H1 (cell line): ENCODE data around the gene MADD. TPM values are rescaled to one million over a fixed set of nuclear protein-coding genes. Genes with fewer than 3 reads are reported as not detected.

Source experiments
- BACH1 ChIP-seq: IDR thresholded peaks from 2 replicates; pipeline ENCODE4 v1.6.1; 2012; ENCODE audit warnings: low read length, improper control_type of control experiment
- CTBP2 ChIP-seq: IDR thresholded peaks from 2 replicates; pipeline ENCODE4 v1.7.0; 2011; ENCODE audit warnings: borderline replicate concordance, mild to moderate bottlenecking, moderate library complexity, mixed read lengths, low read length; ENCODE audit not compliant: insufficient read depth, insufficient read length
- EGR1 ChIP-seq: IDR thresholded peaks from 2 replicates; pipeline ENCODE4 v1.6.1; 2011; ENCODE audit warnings: low read depth, low read length, borderline replicate concordance
- HDAC2 ChIP-seq, 2 experiments: fragments of 300-600 bp in 1 of 2; sonication (generic) in 1 of 2; IDR thresholded peaks; 2 replicates each; pipeline ENCODE4 v1.6.1; 2011 to 2012; ENCODE audit warnings: low read depth in 2 of 2, low read length in 2 of 2, mild to moderate bottlenecking in 2 of 2, moderate library complexity in 2 of 2, borderline replicate concordance in 1 of 2, inconsistent platforms in 1 of 2
- JUN ChIP-seq: IDR thresholded peaks from 2 replicates; pipeline ENCODE4 v1.6.1; 2011; ENCODE audit warnings: low read depth, mild to moderate bottlenecking, improper control_type of control experiment, low read length
- KDM4A ChIP-seq: IDR thresholded peaks from one replicate; pipeline ENCODE4 v1.7.1; 2012; ENCODE audit warnings: low read depth, mild to moderate bottlenecking, moderate library complexity, low read length, inconsistent platforms; ENCODE audit not compliant: severe bottlenecking
- RFX5 ChIP-seq: IDR thresholded peaks from 2 replicates; pipeline ENCODE4 v1.6.1; 2011; ENCODE audit warnings: low read depth, low read length, improper control_type of control experiment, borderline replicate concordance
- SUZ12 ChIP-seq: fragments of 200-600 bp; sonication (generic); IDR thresholded peaks from 2 replicates; pipeline ENCODE4 v1.6.1; 2012; ENCODE audit warnings: mild to moderate bottlenecking, inconsistent platforms, low read length, moderate library complexity, mixed read lengths
- polyA plus RNA-seq, 7 experiments: library from polyadenylated mRNA; depleted of rRNA in 3 of 7; stranded (reverse) in 5 of 7; unstranded in 2 of 7; fragments of >200 nt in 5 of 7; fragments of 200-250 nt in 2 of 7; gene quantifications; 1 replicate in 5 of 7; 2 replicates in 1 of 7; 4 replicates in 1 of 7; pipeline versions ENCODE4 v1.2.1 to v1.2.3, GENCODE V29; 2011 to 2013; ENCODE audit warnings: missing spikeins in 2 of 7, mixed read lengths in 2 of 7
- total RNA-seq: library from RNA; stranded (reverse); fragmentation: NEBNext Ultra II Directional; extraction: Animal tissue kit (Norgen Biotek cat#: 25700); gene quantifications from 2 replicates; pipeline ENCODE4 v1.2.1, GENCODE V29; 2021
- TF ChIP-seq, protein P1 (sequence below): IDR thresholded peaks from 2 replicates; pipeline ENCODE4 v1.6.1; 2011; ENCODE audit warnings: low read length, improper control_type of control experiment

The MADD gene
- total and polyA plus RNA-seq, 2 of the 8 experiments (the other 6 are each of a cell fraction or from before 2014, with no cell fraction given): 32.5 to 45.4 TPM

DNA sequence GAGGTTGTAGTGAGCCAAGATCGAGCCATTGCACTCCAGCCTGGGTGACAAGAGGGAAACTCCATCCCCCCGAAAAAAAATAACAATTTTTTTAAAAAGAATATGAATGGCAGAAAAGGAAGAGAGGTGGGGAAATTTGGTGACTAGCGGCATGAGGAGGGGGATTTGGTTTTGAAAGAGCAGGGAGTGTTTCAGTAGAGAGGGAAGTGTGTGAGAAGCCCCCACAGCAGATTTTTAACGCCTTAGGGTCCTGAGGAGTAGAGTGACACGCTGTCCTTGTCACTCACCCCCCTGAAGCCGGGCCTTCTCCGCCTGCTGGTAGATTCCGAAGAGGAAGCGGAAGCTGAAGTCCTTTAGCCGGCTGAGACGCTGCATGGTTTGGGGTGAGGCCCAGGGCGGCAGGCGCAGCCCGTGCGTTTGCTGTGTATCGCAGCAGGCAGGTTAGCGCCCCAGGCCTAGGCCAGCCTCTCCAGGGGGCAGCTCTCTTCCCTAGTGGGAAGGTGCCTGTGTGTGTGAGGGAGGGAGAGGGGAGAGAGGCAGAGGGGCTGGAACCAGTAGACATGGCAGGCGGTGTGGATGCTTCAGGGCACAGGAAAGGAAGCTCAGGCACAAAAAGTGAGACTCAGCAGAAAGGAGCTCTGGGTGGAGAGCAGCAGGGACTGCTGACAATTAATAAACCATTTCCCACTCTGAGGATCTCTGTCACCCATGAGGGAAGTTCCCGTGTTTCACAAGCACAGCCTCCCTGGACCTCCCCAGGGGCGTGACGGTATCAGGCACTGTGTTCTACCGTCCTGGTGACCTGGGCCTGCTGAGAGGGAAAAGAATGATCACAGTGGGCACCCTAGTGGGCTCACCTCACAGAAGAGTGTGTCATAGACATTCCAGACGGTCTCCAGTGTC lies 25.2 kb upstream of the MADD start (continued):
- no peak for TF ChIP-seq SUZ12
- TF ChIP-seq EGR1: no peak
- no peak for TF ChIP-seq BACH1
- TF ChIP-seq, protein P1, sequence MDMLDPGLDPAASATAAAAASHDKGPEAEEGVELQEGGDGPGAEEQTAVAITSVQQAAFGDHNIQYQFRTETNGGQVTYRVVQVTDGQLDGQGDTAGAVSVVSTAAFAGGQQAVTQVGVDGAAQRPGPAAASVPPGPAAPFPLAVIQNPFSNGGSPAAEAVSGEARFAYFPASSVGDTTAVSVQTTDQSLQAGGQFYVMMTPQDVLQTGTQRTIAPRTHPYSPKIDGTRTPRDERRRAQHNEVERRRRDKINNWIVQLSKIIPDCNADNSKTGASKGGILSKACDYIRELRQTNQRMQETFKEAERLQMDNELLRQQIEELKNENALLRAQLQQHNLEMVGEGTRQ: no peak
- TF ChIP-seq RFX5: no peak
- TF ChIP-seq CTBP2: no peak
- TF ChIP-seq JUN: no peak
- TF ChIP-seq HDAC2 (IDR thresholded peaks at IDR 0.05; ENCODE audit: borderline replicate concordance in 1 of 2, low read depth in 2 of 2, low read length in 2 of 2): no peak
- no peak for TF ChIP-seq KDM4A
- TF ChIP-seq, all 59 proteins: peak for 0
